Bronchial epithelial cell (primary cell): ENCODE measurements around the gene PTBP1. TPM values are rescaled to one million over a fixed set of nuclear protein-coding genes. Genes with fewer than 3 reads are reported as not detected.

Experiments used
- DNase-seq: peaks from one replicate; pipeline ENCODE4 v3.0.0-alpha.2; 2010; ENCODE audit warnings: low read depth
- FAIRE-seq: peaks from 2 replicates; lab custom pipeline; 2011; peaks lifted over from hg19 to GRCh38; lab: Jason Lieb, UNC
- H3K27me3 ChIP-seq: 2 replicates; pipeline ENCODE4 v1.5.1; 2011; ENCODE audit warnings: low read length; ENCODE audit not compliant: control insufficient read depth, insufficient read depth
- H3K36me3 ChIP-seq: 2 replicates; pipeline ENCODE4 v1.5.1; 2011; ENCODE audit warnings: low read length; ENCODE audit not compliant: control insufficient read depth, insufficient read depth
- H3K4me3 ChIP-seq: 2 replicates; pipeline ENCODE4 v1.5.1; 2011; ENCODE audit warnings: mild to moderate bottlenecking, low read depth, low read length, control low read depth
- CTCF ChIP-seq: IDR thresholded peaks from 2 replicates; pipeline ENCODE4 v1.5.1; 2011; ENCODE audit warnings: mild to moderate bottlenecking, moderate library complexity, low read length, control low read depth, inconsistent platforms; ENCODE audit not compliant: insufficient read depth, severe bottlenecking
- total RNA-seq: library from RNA; depleted of rRNA; stranded (reverse); fragments of >200 nt; gene quantifications from 2 replicates; pipeline ENCODE4 v1.2.1, GENCODE V29; 2014

PTBP1 gene
- total RNA-seq, 1 donor from 2014 or later: 99.0 TPM

GRCh38 chr19:804419-805165 lies 7.3 kb downstream of the PTBP1 start:
- DNase-seq (no peak), FAIRE-seq (no peak)
- Histone ChIP-seq H3K4me3 (no peak overlapping the region), H3K27me3 (no peaks in the 10 kb centered on the region), H3K36me3 (peaks cover 58% of the 10 kb centered on the region)
- no peak for TF ChIP-seq CTCF

GRCh38 chr19:805166-805551 lies 7.9 kb downstream of the PTBP1 start:
- Histone ChIP-seq H3K4me3 (no peak overlapping the region), H3K36me3 (peaks cover 57% of the 10 kb centered on the region), H3K27me3 (no peaks in the 10 kb centered on the region)
- no peak for FAIRE-seq
- TF ChIP-seq CTCF: no peak
- DNase-seq: no peak

- TF ChIP-seq CTCF: no peak
- no peak overlapping the region for H3K4me3 ChIP-seq
- no peaks in the 10 kb centered on the region for H3K27me3 ChIP-seq
- FAIRE-seq: no peak
- no peak for DNase-seq
- peaks cover 53% of the 10 kb centered on the region for H3K36me3 ChIP-seq
Observed at GRCh38 chr19:805600-806550, 8.6 kb downstream of the PTBP1 start.

- Histone ChIP-seq H3K36me3 (peaks cover 46% of the 10 kb centered on the region), H3K27me3 (no peaks in the 10 kb centered on the region), H3K4me3 (no peak overlapping the region)
- DNase-seq (no peak), FAIRE-seq (no peak)
- no peak for TF ChIP-seq CTCF
Observed at GRCh38 chr19:806815-807421, 9.7 kb downstream of the PTBP1 start.

- H3K4me3 ChIP-seq: no peak overlapping the region
- H3K36me3 ChIP-seq: peaks cover 43% of the 10 kb centered on the region
- FAIRE-seq: no peak
- no peak for TF ChIP-seq CTCF
- DNase-seq: no peak
- no peaks in the 10 kb centered on the region for H3K27me3 ChIP-seq
Observed at GRCh38 chr19:807627-808422, 10.6 kb downstream of the PTBP1 start.
